Measurements from ENCODE around the gene ATG9B.

DNA sequence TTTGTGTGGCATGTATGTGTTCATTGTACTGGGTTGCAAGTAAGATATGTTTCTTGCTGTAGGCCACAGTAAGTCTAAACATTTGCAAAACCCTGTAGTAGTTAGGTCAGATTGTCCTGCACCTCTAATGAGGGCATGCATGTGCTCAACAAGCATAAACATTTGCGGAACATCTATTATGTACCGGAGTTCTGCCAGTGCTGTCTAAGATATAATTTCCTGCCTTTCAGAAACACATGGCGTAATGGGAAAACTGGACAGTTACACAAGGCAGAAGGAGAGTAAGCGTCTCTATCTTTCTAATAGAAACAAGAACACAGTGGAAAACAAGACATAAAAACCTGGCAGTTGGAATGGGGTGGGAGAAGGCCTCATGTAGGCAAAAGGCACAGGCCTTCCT is 6.7 kb upstream of the ATG9B start:
- TF ChIP-seq POLR2A (IDR thresholded peaks at IDR 0.05; ENCODE audit: low read depth, low read length) (no peak), POLR2AphosphoS5 (IDR thresholded peaks at IDR 0.05; ENCODE audit: low read depth, low read length) (no peak), POU2F2 (IDR thresholded peaks at IDR 0.05; ENCODE audit: low read depth, low read length) (no peak), TAF1 (IDR thresholded peaks at IDR 0.05; ENCODE audit: low read depth, low read length) (no peak), PAX5 (IDR thresholded peaks at IDR 0.05; ENCODE audit: insufficient read depth, low read length, severe bottlenecking) (no peak), SPI1 (IDR thresholded peaks at IDR 0.05; ENCODE audit: low read depth, low read length) (no peak)
